Mesendoderm (in vitro differentiated cells): ENCODE measurements around the gene ZMYND19.
"Not testable (repeated sequence)": the region's sequence is repeated elsewhere in the genome, so short reads cannot be mapped to it uniquely, and the experiment has no call there.

ENCODE experiments used
- DNase-seq: peaks from one replicate; pipeline ENCODE4 v3.0.0; 2013
- H2AK5ac ChIP-seq: 2 replicates; pipeline ENCODE4 v1.6.1; 2013; ENCODE audit warnings: low read length, inconsistent platforms
- H2BK120ac ChIP-seq: 2 replicates; pipeline ENCODE4 v1.6.1; 2013; ENCODE audit warnings: low read depth, mild to moderate bottlenecking, low read length, moderate library complexity, mixed read lengths
- H2BK15ac ChIP-seq: replicated peaks from 2 replicates; pipeline ENCODE4 v1.6.1; 2013; ENCODE audit warnings: low read depth, mild to moderate bottlenecking, moderate library complexity
- H2BK5ac ChIP-seq: 2 replicates; pipeline ENCODE4 v1.6.1; 2013; ENCODE audit warnings: low read length, inconsistent platforms
- H3K18ac ChIP-seq: 2 replicates; pipeline ENCODE4 v1.6.1; 2013; ENCODE audit warnings: mild to moderate bottlenecking, low read length, mixed read lengths
- H3K23ac ChIP-seq: one replicate; pipeline ENCODE4 v1.6.1; 2013; ENCODE audit warnings: low read length
- H3K27ac ChIP-seq: 2 replicates; pipeline ENCODE4 v1.5.1; 2013; ENCODE audit warnings: low read depth, mild to moderate bottlenecking, inconsistent platforms, low read length, moderate library complexity
- H3K27me3 ChIP-seq: 2 replicates; pipeline ENCODE4 v1.6.1; 2013; ENCODE audit warnings: low read length, control low read depth, mild to moderate bottlenecking, inconsistent platforms; ENCODE audit not compliant: insufficient read depth, poor library complexity
- H3K36me3 ChIP-seq: 2 replicates; pipeline ENCODE4 v1.6.1; 2013; ENCODE audit warnings: low read length, inconsistent platforms; ENCODE audit not compliant: control insufficient read depth, insufficient read depth
- H3K4ac ChIP-seq: one replicate; pipeline ENCODE4 v1.6.1; 2013; ENCODE audit warnings: low read depth, mild to moderate bottlenecking, low read length, moderate library complexity
- H3K4me1 ChIP-seq: 2 replicates; pipeline ENCODE4 v1.6.1; 2013; ENCODE audit warnings: low read depth, low read length, inconsistent platforms; ENCODE audit not compliant: control insufficient read depth
- H3K4me2 ChIP-seq: 2 replicates; pipeline ENCODE4 v1.6.1; 2013; ENCODE audit warnings: low read length
- H3K4me3 ChIP-seq: 2 replicates; pipeline ENCODE4 v1.5.1; 2013; ENCODE audit warnings: mild to moderate bottlenecking, low read length
- H3K56ac ChIP-seq: one replicate; pipeline ENCODE4 v1.6.1; 2013; ENCODE audit warnings: low read length
- H3K79me1 ChIP-seq: 2 replicates; pipeline ENCODE4 v1.6.1; 2013; ENCODE audit warnings: low read length, inconsistent platforms
- H3K79me2 ChIP-seq: 2 replicates; pipeline ENCODE4 v1.6.1; 2013; ENCODE audit warnings: mild to moderate bottlenecking, low read length; ENCODE audit not compliant: control insufficient read depth, insufficient read depth
- H3K9ac ChIP-seq: 2 replicates; pipeline ENCODE4 v1.6.1; 2013; ENCODE audit warnings: low read length, inconsistent platforms
- H4K5ac ChIP-seq: one replicate; pipeline ENCODE4 v1.6.1; 2013; ENCODE audit warnings: low read length
- H4K8ac ChIP-seq: one replicate; pipeline ENCODE4 v1.6.1; 2013; ENCODE audit warnings: low read depth, mild to moderate bottlenecking, control low read depth, low read length, moderate library complexity
- WGBS: extraction: QIAGEN DNeasy Blood & Tissue Kit; methylation state at CpG from one replicate; pipeline ENCODE4 v1.1.7; 2013; ENCODE audit warnings: low lambda C conversion rate, missing lambda C conversion rate; ENCODE audit not compliant: insufficient coverage; ENCODE audit errors: extremely low coverage; 5-methylcytosine and 5-hydroxymethylcytosine counted together

The ZMYND19 gene

DNA sequence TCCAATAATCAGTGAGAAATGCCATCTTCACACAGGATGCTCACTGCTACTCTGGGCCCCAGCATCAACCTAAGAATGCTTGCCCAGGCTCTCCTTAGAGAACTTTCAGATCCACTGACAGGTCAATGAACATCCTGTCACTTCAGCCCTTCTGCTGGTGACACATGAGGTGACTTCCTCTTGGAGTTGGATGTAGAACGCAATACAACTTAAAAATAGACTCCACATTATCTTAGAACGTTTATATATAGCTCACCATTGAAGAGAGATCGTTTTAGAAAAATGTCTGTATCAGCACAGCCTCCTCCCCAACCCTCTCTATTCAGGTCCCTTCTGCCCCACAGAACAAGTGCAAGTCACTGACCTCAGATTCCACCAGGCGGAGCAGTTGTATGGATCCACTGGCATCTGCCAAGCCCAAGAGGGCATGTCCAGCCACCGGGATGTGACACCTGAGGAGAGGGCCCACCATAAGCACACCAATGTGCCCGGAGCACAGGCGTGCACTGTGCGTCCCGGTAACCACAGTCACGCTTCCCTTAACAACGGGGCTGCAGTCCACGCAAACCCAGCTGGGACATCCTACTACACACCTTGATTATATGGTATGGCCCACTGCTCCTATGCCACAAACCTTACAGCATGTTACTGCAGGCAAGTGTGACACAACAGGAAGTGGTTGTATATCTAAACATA is 14.4 kb downstream of the ZMYND19 start:
- Histone ChIP-seq H3K4me3 (no peak overlapping the region), H3K23ac (no peak overlapping the region), H3K9ac (no peak overlapping the region), H3K27me3 (no peaks in the 10 kb centered on the region), H4K5ac (no peak overlapping the region), H2BK5ac (no peak overlapping the region), H2BK120ac (no peak overlapping the region), H3K4me2 (no peak overlapping the region), H2BK15ac (no peak overlapping the region), H4K8ac (no peak overlapping the region), H3K79me2 (peaks cover 26% of the 10 kb centered on the region), H3K56ac (no peak overlapping the region), H2AK5ac (no peak overlapping the region), H3K79me1 (peaks cover 12% of the 10 kb centered on the region), H3K27ac (no peak overlapping the region), H3K4ac (no peak overlapping the region), H3K4me1 (peaks cover 5% of the 10 kb centered on the region), H3K18ac (no peak overlapping the region), H3K36me3 (peaks cover 18% of the 10 kb centered on the region)
- no CpG with 5 or more reads among the region's 12 CpGs for WGBS
- no peak for DNase-seq

DNA sequence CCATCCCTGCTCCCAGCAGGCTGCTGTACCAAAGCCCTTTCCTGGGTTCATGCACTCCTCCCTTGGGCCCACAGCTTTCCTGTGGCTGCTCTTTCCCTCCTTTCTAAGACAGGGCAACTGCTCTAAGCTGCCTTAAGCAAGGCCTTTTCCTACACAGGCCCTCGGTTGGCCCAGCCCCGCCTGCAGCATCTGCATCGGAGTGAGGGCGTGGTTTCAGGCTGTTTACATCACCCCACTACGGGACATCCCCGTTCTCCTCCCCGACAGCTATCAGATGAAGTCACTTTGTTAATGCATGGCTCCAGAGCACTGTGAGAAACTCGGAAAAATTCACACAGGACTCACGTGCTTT is 15.0 kb downstream of the ZMYND19 start:
- Histone ChIP-seq H3K4me2 (no peak overlapping the region), H3K4ac (no peak overlapping the region), H3K27me3 (no peaks in the 10 kb centered on the region), H3K4me3 (no peak overlapping the region), H3K79me1 (peaks cover 14% of the 10 kb centered on the region), H3K18ac (no peak overlapping the region), H2BK5ac (no peak overlapping the region), H4K5ac (no peak overlapping the region), H3K23ac (no peak overlapping the region), H2AK5ac (no peak overlapping the region), H3K4me1 (peaks cover 5% of the 10 kb centered on the region), H4K8ac (no peak overlapping the region), H3K36me3 (peaks cover 18% of the 10 kb centered on the region), H3K27ac (no peak overlapping the region), H2BK15ac (no peak overlapping the region), H3K56ac (no peak overlapping the region), H3K79me2 (peaks cover 26% of the 10 kb centered on the region), H3K9ac (no peak overlapping the region), H2BK120ac (no peak overlapping the region)
- no peak for DNase-seq
- WGBS: no CpG with 5 or more reads among the region's 9 CpGs

DNA sequence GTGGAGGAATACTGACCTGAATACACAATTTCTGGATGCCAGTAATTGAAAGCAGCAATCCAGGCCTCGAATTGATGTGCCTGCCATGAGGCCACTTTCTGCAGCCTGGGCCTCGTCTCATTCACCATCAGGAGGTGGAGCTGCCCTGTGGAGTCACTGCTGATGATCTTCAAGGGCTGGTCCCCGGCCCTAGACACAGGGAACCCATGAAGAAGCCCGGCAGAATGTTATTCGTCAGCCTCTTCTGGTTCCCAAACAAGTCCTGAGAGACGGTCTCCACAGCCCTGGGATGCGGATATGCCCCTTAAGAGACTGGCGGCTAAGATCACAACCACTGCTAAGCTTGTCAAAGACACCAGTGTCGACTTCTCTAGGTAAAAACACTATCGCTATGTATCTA is 16.1 kb downstream of the ZMYND19 start:
- Histone ChIP-seq H3K4ac (no peak overlapping the region), H2BK120ac (no peak overlapping the region), H3K4me2 (no peak overlapping the region), H3K56ac (no peak overlapping the region), H3K4me3 (no peak overlapping the region), H3K9ac (no peak overlapping the region), H3K36me3 (peaks cover 18% of the 10 kb centered on the region), H3K27ac (no peak overlapping the region), H2BK5ac (no peak overlapping the region), H3K79me2 (peaks cover 26% of the 10 kb centered on the region), H3K79me1 (peaks cover 14% of the 10 kb centered on the region), H3K23ac (no peak overlapping the region), H2AK5ac (no peak overlapping the region), H3K4me1 (peaks cover 5% of the 10 kb centered on the region), H3K27me3 (no peaks in the 10 kb centered on the region), H4K5ac (no peak overlapping the region), H2BK15ac (no peak overlapping the region), H3K18ac (no peak overlapping the region), H4K8ac (no peak overlapping the region)
- WGBS: no CpG with 5 or more reads among the region's 10 CpGs
- DNase-seq: no peak

DNA sequence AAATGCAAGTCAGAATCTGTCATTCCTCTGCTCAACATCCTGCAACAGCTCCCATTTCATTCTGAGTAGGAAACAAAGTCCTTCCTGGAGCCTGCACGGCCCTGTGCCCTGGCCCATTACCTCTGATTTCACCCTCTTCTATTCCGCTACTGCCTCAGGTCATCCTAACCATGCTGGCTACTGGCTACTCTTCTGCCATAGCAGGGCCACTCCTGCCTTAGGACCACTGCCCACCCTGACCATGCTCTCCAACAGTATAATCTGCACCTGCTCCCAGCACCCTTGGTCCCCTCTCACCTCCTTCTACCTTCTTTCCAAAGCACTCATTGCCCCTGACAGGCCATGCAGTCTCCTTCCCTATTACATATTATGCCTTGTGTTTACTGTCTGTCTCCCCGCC is 19.7 kb downstream of the ZMYND19 start:
- H2BK15ac ChIP-seq: no peak overlapping the region
- H3K4ac ChIP-seq: no peak overlapping the region
- H3K27ac ChIP-seq: no peak overlapping the region
- H2BK120ac ChIP-seq: no peak overlapping the region
- no peak overlapping the region for H2AK5ac ChIP-seq
- no peak overlapping the region for H3K18ac ChIP-seq
- no peaks in the 10 kb centered on the region for H3K27me3 ChIP-seq
- peaks cover 5% of the 10 kb centered on the region for H3K79me1 ChIP-seq
- no peak for DNase-seq
- peaks cover 2% of the 10 kb centered on the region for H3K79me2 ChIP-seq
- H3K4me3 ChIP-seq: no peak overlapping the region
- H3K36me3 ChIP-seq: peaks cover 19% of the 10 kb centered on the region
- no peak overlapping the region for H3K56ac ChIP-seq
- H3K4me1 ChIP-seq: no peaks in the 10 kb centered on the region
- H3K23ac ChIP-seq: no peak overlapping the region
- no peak overlapping the region for H3K4me2 ChIP-seq
- no peak overlapping the region for H4K8ac ChIP-seq
- no CpG with 5 or more reads among the region's 3 CpGs for WGBS
- no peak overlapping the region for H2BK5ac ChIP-seq
- H3K9ac ChIP-seq: no peak overlapping the region
- no peak overlapping the region for H4K5ac ChIP-seq

DNA sequence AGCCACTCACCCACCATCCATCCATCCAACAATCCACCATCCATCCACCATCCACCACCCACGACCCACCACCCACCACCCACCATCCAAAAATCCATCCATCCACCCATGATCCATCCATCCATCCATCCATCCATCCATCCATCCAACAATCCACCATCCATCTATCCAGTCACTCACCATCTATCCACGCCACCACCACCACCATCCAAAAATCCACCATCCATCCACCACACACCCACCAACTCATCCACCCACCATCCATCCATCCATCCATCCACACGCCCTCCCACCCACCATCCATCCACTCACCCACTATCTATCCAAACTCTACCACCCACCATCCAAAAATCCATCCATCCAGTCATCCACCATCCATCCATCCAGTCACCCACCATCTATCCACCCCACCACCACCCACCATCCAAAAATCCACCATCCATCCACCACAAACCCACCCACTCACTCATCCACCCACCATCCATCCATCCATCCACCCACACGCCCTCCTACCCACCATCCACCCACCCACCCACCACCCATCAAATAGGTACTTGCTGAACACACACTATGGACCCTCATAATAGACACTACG is 20.6 kb downstream of the ZMYND19 start:
- Histone ChIP-seq H3K56ac (no peak overlapping the region), H3K18ac (no peak overlapping the region), H3K79me1 (peaks cover 1% of the 10 kb centered on the region), H2BK15ac (no peak overlapping the region), H3K36me3 (peaks cover 13% of the 10 kb centered on the region), H3K9ac (no peak overlapping the region), H3K4me3 (no peak overlapping the region), H3K27me3 (no peaks in the 10 kb centered on the region), H3K4me2 (no peak overlapping the region), H3K4ac (no peak overlapping the region), H4K5ac (no peak overlapping the region), H3K27ac (no peak overlapping the region), H3K23ac (no peak overlapping the region), H2AK5ac (no peak overlapping the region), H4K8ac (no peak overlapping the region), H3K4me1 (no peaks in the 10 kb centered on the region), H2BK120ac (no peak overlapping the region), H3K79me2 (no peaks in the 10 kb centered on the region), H2BK5ac (no peak overlapping the region)
- 100% methylated on average over 2 of the region's 5 CpGs for WGBS
- no peak for DNase-seq

DNA sequence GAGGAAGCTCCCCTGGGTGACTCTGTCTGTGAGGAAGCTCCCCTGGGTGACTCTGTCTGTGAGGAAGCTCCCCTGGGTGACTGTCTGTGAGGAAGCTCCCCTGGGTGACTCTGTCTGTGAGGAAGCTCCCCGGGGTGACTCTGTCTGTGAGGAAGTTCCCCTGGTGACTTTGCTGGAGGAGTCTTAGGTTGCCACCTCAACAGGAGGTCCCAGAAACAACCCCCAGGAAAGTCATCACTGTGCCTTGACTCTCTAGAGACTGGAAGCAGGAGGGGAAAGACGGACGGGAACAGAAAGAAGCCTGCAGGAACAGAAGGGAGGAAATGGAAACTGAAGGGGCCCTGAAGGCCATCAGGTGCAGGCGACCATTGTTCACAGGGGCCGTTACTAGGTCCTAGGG is 21.9 kb downstream of the ZMYND19 start:
- H3K4ac ChIP-seq, H3K27me3 ChIP-seq, H2BK5ac ChIP-seq, H3K79me2 ChIP-seq, H3K23ac ChIP-seq, H3K27ac ChIP-seq, H2BK15ac ChIP-seq, DNase-seq, H3K4me3 ChIP-seq, H4K5ac ChIP-seq, H3K56ac ChIP-seq, H2BK120ac ChIP-seq, H3K4me1 ChIP-seq, H2AK5ac ChIP-seq, H3K9ac ChIP-seq, H3K18ac ChIP-seq, H3K4me2 ChIP-seq, H4K8ac ChIP-seq, H3K79me1 ChIP-seq: not testable (repeated sequence)
- peaks cover 18% of the 10 kb centered on the region for H3K36me3 ChIP-seq
- WGBS: no CpG with 5 or more reads among the region's 5 CpGs
